Measurements from ENCODE around the gene FTCDNL1. TPM values are rescaled to one million over a fixed set of nuclear protein-coding genes. Genes with fewer than 3 reads are reported as not detected.
A peak's percentile ranks its signal among the peaks of the same experiment; 100 is the strongest.

FTCDNL1 gene
- total and polyA plus RNA-seq, 9 of the 15 experiments (the other 6 are each of a cell fraction or from before 2014, with no cell fraction given), result 0.13 to 0.58 (median 0.32) TPM

DNA sequence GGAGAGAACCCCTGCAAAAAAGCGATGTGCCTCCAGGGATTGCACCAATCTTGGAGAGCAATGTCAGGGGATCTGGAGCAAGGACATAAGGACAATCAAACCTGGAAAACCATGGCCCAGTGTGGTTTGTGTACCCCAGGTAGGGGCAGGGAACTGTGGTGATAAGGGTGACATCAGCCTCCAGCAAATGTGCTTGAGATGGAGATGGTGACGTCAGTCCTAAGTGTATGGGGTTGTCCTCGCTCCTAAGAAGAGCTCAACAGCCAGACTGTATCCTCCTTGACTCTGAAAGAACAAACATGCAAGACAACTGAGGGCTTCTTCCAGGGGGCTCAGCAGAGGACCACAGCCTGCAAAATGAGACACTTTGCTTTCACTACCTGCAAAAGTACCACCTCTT is 71.4 kb downstream of the FTCDNL1 start:
- H2AFZ ChIP-seq (ENCODE audit: low read depth, low read length), result no peak overlapping the region
- ChIA-PET POLR2A (interaction anchor here (0.6 kb wide), 1 partner anchor 29 kb away, joined by 3 read pairs; no protein-coding TSS in a partner anchor), CTCF (ENCODE audit: low intra/inter-chr PET ratio) (no interaction called here)
- no peak overlapping the region for H3K9ac ChIP-seq (ENCODE audit: insufficient read depth in 1 of 2, low read depth in 2 of 2, low read length in 2 of 2)
- H3K4me2 ChIP-seq (ENCODE audit: insufficient read depth, low read length), result no peak overlapping the region
- no peak overlapping the region for H3K27ac ChIP-seq (ENCODE audit: extremely low read depth, low read depth, low read length)
- ATAC-seq, result no peak
- no peaks in the 10 kb centered on the region for H3K9me3 ChIP-seq (replicated peaks; ENCODE audit: control insufficient read depth, insufficient read depth, low read depth, low read length)
- BruUV-seq (replicated peaks), result no TSS peak
- no peak for FAIRE-seq
- H3K79me2 ChIP-seq (ENCODE audit: control insufficient read depth, insufficient read depth, low read length), result no peaks in the 10 kb centered on the region
- no peaks in the 10 kb centered on the region for H3K27me3 ChIP-seq (ENCODE audit: control insufficient read depth in 2 of 2, insufficient read depth in 2 of 2, low read length in 2 of 2)
- 6% methylated on average over 2 of the region's 3 CpGs for WGBS (ENCODE audit: insufficient coverage, low coverage, missing lambda C conversion rate)
- intact Hi-C loops (cut with micrococcal nuclease), result no loop called here
- H3K4me3 ChIP-seq, result no peak overlapping the region
- H4K20me1 ChIP-seq (replicated peaks; ENCODE audit: control insufficient read depth, insufficient read depth, low read length), result no peaks in the 10 kb centered on the region
- no peak for DNase-seq (ENCODE audit: extremely low read depth in 1 of 4, low spot score in 3 of 4)
- no peaks in the 10 kb centered on the region for H3K36me3 ChIP-seq (ENCODE audit: control insufficient read depth, insufficient read depth, low read length)
- H3K4me1 ChIP-seq (replicated peaks in 1 of 2; ENCODE audit: control insufficient read depth in 2 of 2, insufficient read depth in 2 of 2, low read length in 2 of 2), result no peaks in the 10 kb centered on the region
- H3K9me1 ChIP-seq (ENCODE audit: control insufficient read depth, insufficient read depth, low read length), result no peaks in the 10 kb centered on the region
- TF ChIP-seq ATF7 (IDR thresholded peaks at IDR 0.05) (peak; percentile 24; the same call in 1 of the 2 replicates), SIRT6 (IDR thresholded peaks at IDR 0.05; ENCODE audit: low read depth, low read length) (no peak), EGR1 (conservative IDR thresholded peaks at IDR 0.05) (no peak), BHLHE40 (IDR thresholded peaks at IDR 0.05; ENCODE audit: low read length) (no peak)
- TF ChIP-seq, protein P1, sequence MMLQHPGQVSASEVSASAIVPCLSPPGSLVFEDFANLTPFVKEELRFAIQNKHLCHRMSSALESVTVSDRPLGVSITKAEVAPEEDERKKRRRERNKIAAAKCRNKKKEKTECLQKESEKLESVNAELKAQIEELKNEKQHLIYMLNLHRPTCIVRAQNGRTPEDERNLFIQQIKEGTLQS (IDR thresholded peaks at IDR 0.05), result peak; percentile 23; the same call in 1 of the 2 replicates
- TF ChIP-seq, protein P1 (CRISPR knock-in tag; conservative IDR thresholded peaks at IDR 0.05), result no peak
- in situ Hi-C loops (cut with MboI), result no loop called here

DNA sequence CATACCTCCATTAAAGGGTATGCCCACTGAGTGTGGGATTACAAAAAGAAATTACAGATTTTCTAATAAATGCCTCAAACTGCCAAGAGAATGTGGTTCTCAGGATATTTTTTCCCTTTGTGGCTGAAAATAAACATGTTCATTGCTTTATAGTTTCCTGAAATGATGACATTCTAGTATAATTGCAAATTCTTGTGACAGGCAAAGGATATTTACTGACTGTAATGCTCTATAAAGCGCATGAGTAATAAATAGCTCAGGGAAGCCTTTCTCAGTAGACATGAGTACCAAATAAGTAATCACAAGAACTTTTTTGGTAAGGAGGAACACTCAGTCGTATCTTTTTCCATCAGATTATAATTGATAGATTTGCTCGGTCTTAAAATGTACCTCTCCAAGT is 72.3 kb downstream of the FTCDNL1 start:
- Histone ChIP-seq H3K36me3 (ENCODE audit: control insufficient read depth, insufficient read depth, low read length) (no peaks in the 10 kb centered on the region), H3K9me1 (ENCODE audit: control insufficient read depth, insufficient read depth, low read length) (no peaks in the 10 kb centered on the region), H3K4me1 (replicated peaks in 1 of 2; ENCODE audit: control insufficient read depth in 2 of 2, insufficient read depth in 2 of 2, low read length in 2 of 2) (no peaks in the 10 kb centered on the region), H3K9ac (ENCODE audit: insufficient read depth in 1 of 2, low read depth in 2 of 2, low read length in 2 of 2) (no peak overlapping the region), H4K20me1 (replicated peaks; ENCODE audit: control insufficient read depth, insufficient read depth, low read length) (no peaks in the 10 kb centered on the region), H3K27me3 (ENCODE audit: control insufficient read depth in 2 of 2, insufficient read depth in 2 of 2, low read length in 2 of 2) (no peaks in the 10 kb centered on the region), H3K4me3 (no peak overlapping the region), H2AFZ (ENCODE audit: low read depth, low read length) (no peak overlapping the region), H3K9me3 (replicated peaks; ENCODE audit: control insufficient read depth, insufficient read depth, low read depth, low read length) (no peaks in the 10 kb centered on the region), H3K4me2 (ENCODE audit: insufficient read depth, low read length) (no peak overlapping the region), H3K79me2 (ENCODE audit: control insufficient read depth, insufficient read depth, low read length) (no peaks in the 10 kb centered on the region), H3K27ac (ENCODE audit: extremely low read depth, low read depth, low read length) (no peak overlapping the region)
- WGBS (ENCODE audit: insufficient coverage, low coverage, missing lambda C conversion rate), result 3% methylated on average over 3 of the region's 3 CpGs
- ChIA-PET POLR2A (no interaction called here), CTCF (ENCODE audit: low intra/inter-chr PET ratio) (no interaction called here)
- in situ Hi-C loops (cut with MboI), result no loop called here
- BruUV-seq (replicated peaks), result no TSS peak
- ATAC-seq (no peak), FAIRE-seq (no peak), DNase-seq (ENCODE audit: extremely low read depth in 1 of 4, low spot score in 3 of 4) (no peak)
- intact Hi-C loops (cut with micrococcal nuclease), result no loop called here
- TF ChIP-seq, protein P2, sequence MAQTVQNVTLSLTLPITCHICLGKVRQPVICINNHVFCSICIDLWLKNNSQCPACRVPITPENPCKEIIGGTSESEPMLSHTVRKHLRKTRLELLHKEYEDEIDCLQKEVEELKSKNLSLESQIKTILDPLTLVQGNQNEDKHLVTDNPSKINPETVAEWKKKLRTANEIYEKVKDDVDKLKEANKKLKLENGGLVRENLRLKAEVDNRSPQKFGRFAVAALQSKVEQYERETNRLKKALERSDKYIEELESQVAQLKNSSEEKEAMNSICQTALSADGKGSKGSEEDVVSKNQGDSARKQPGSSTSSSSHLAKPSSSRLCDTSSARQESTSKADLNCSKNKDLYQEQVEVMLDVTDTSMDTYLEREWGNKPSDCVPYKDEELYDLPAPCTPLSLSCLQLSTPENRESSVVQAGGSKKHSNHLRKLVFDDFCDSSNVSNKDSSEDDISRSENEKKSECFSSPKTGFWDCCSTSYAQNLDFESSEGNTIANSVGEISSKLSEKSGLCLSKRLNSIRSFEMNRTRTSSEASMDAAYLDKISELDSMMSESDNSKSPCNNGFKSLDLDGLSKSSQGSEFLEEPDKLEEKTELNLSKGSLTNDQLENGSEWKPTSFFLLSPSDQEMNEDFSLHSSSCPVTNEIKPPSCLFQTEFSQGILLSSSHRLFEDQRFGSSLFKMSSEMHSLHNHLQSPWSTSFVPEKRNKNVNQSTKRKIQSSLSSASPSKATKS (CRISPR knock-in tag; IDR thresholded peaks at IDR 0.05), result no peak
- no peak for TF ChIP-seq NR4A1 (CRISPR knock-in tag; IDR thresholded peaks at IDR 0.05)
- no peak for TF ChIP-seq NR4A1 (tag; IDR thresholded peaks at IDR 0.05)
- no peak for TF ChIP-seq POLR2AphosphoS5 (IDR thresholded peaks at IDR 0.05; ENCODE audit: control insufficient read depth, insufficient read depth, low read depth, low read length)
- no peak for TF ChIP-seq HSF4 (CRISPR knock-in tag; IDR thresholded peaks at IDR 0.05; ENCODE audit: borderline replicate concordance)
- no peak for TF ChIP-seq BACH1 (tag; IDR thresholded peaks at IDR 0.05)
- TF ChIP-seq KLF16 (IDR thresholded peaks at IDR 0.05), result no peak
- TF ChIP-seq ZNF146 (CRISPR knock-in tag; IDR thresholded peaks at IDR 0.05; ENCODE audit: unreplicated experiment), result no peak

Data from K562 (cell line).